Panc1 (cell line): Measurements from ENCODE around the gene FBLN2.

Source experiments
- POLR2AphosphoS5 ChIP-seq: IDR thresholded peaks from 2 replicates; pipeline ENCODE4 v1.6.1; 2012; ENCODE audit warnings: mild to moderate bottlenecking, low read depth, low read length, moderate library complexity
- TCF7L2 ChIP-seq: IDR thresholded peaks from 2 replicates; pipeline ENCODE4 v1.6.1; 2011; ENCODE audit warnings: mild to moderate bottlenecking, low read depth, low read length, inconsistent platforms
- TF ChIP-seq, protein P1 (sequence below): fragments of 450-650 bp; IDR thresholded peaks from 2 replicates; pipeline ENCODE4 v1.5.1; 2017; ENCODE audit warnings: mild to moderate bottlenecking

DNA sequence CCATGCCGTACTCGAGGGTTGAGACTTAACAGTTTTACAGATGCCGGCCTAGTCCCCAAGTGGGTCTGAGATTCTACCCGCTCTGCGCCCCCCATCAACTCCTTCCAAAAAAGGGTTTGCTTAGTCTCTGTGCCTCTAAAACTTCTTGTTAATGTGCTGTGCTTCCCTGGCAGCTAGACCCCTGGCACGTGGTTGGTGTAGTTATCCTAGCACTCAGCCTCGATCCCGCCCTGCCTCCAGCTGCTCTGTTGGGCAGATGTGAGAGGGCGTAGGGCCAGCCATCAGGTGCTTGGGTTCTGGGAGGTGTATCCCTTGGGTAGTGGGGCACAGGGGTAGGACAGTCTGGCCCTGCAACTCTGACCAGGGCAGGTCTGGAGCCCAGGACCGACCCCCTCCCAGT, 79.5 kb downstream of the FBLN2 start:
- TF ChIP-seq TCF7L2 (no peak), POLR2AphosphoS5 (no peak)
- TF ChIP-seq, protein P1, sequence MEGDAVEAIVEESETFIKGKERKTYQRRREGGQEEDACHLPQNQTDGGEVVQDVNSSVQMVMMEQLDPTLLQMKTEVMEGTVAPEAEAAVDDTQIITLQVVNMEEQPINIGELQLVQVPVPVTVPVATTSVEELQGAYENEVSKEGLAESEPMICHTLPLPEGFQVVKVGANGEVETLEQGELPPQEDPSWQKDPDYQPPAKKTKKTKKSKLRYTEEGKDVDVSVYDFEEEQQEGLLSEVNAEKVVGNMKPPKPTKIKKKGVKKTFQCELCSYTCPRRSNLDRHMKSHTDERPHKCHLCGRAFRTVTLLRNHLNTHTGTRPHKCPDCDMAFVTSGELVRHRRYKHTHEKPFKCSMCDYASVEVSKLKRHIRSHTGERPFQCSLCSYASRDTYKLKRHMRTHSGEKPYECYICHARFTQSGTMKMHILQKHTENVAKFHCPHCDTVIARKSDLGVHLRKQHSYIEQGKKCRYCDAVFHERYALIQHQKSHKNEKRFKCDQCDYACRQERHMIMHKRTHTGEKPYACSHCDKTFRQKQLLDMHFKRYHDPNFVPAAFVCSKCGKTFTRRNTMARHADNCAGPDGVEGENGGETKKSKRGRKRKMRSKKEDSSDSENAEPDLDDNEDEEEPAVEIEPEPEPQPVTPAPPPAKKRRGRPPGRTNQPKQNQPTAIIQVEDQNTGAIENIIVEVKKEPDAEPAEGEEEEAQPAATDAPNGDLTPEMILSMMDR: no peak
